ENCODE data around the gene CFP.

Gene CFP

GRCh38 chrX:47573341-47574075 lies 56.2 kb downstream of the CFP start:
- DNase-seq: no peak
